Fibroblast of lung (primary cell): ENCODE results near the gene STX8.

ENCODE experiments used
- CTCF ChIP-seq, 2 donors: IDR thresholded peaks in 1 of 2; conservative IDR thresholded peaks in 1 of 2; 1 replicate in 1 of 2; 2 replicates in 1 of 2; pipeline ENCODE4 v1.5.1; 2011 to 2012; ENCODE audit warnings: low read length in 2 of 2, control low read depth in 1 of 2, inconsistent platforms in 1 of 2, low read depth in 1 of 2, mild to moderate bottlenecking in 1 of 2
- EZH2 ChIP-seq: IDR thresholded peaks from 2 replicates; pipeline ENCODE4 v1.5.1; 2012; ENCODE audit warnings: low read length, control low read depth, mild to moderate bottlenecking; ENCODE audit errors: missing control alignments

GRCh38 chr17:9544221-9544620 lies 31.4 kb downstream of the STX8 start:
- no peak for TF ChIP-seq CTCF (conservative IDR thresholded peaks at IDR 0.05 in 1 of 2, IDR thresholded peaks at IDR 0.05 in 1 of 2; ENCODE audit: low read depth in 1 of 2, low read length in 2 of 2)
- no peak for TF ChIP-seq EZH2
